Measurements from ENCODE around the gene DNAJC1.
"Not testable (repeated sequence)": the region's sequence is repeated elsewhere in the genome, so short reads cannot be mapped to it uniquely, and the experiment has no call there.

DNAJC1 gene

GRCh38 chr10:22003177-22003963 is at the start of gene DNAJC1:
TSS of gene DNAJC1 (minus strand) at chr10:22003730. CDS start at chr10:22003434, 296 bp downstream.
- DNase-seq, result peak; percentile 99

GRCh38 chr10:22053048-22053447 is 49.5 kb upstream of the DNAJC1 start:
- no peak for DNase-seq

- no peak for DNase-seq
Observed at GRCh38 chr10:22049635-22050034, 46.1 kb upstream of the DNAJC1 start.

- DNase-seq, result no peak
Observed at GRCh38 chr10:22047812-22048211, 44.3 kb upstream of the DNAJC1 start.

- DNase-seq, result no peak
Observed at GRCh38 chr10:22043327-22043633, 39.8 kb upstream of the DNAJC1 start.

GRCh38 chr10:22042557-22043326 is 39.2 kb upstream of the DNAJC1 start:
- no peak for DNase-seq

GRCh38 chr10:22034333-22034732 is 30.8 kb upstream of the DNAJC1 start:
- no peak for DNase-seq

- not testable (repeated sequence) for DNase-seq
Observed at GRCh38 chr10:22032268-22032667, 28.7 kb upstream of the DNAJC1 start.

GRCh38 chr10:22030421-22030820 is 26.9 kb upstream of the DNAJC1 start:
- DNase-seq, result no peak

- DNase-seq, result no peak
Observed at GRCh38 chr10:22029445-22030236, 26.1 kb upstream of the DNAJC1 start.

- DNase-seq, result no peak
Observed at GRCh38 chr10:22027364-22028238, 24.1 kb upstream of the DNAJC1 start.

GRCh38 chr10:22026287-22026686 is 22.8 kb upstream of the DNAJC1 start:
- DNase-seq, result no peak

GRCh38 chr10:22023508-22023907 is 20.0 kb upstream of the DNAJC1 start:
- DNase-seq, result no peak

- peak; percentile 46 for DNase-seq
Observed at GRCh38 chr10:22022257-22023032, 18.9 kb upstream of the DNAJC1 start.

- DNase-seq, result not testable (repeated sequence)
Observed at GRCh38 chr10:22021144-22021543, 17.6 kb upstream of the DNAJC1 start.

- DNase-seq, result no peak
Observed at GRCh38 chr10:22017283-22018020, 13.9 kb upstream of the DNAJC1 start.

- DNase-seq, result no peak
Observed at GRCh38 chr10:22016046-22016705, 12.6 kb upstream of the DNAJC1 start.

- no peak for DNase-seq
Observed at GRCh38 chr10:22010973-22011408, 7.5 kb upstream of the DNAJC1 start.

- DNase-seq, result no peak
Observed at GRCh38 chr10:22010539-22010938, 7.0 kb upstream of the DNAJC1 start.

- DNase-seq, result no peak
Observed at GRCh38 chr10:22006379-22006884, 2.9 kb upstream of the DNAJC1 start.
